BE2C (cell line): ENCODE measurements around the gene TAAR9.

Experiments used
- DNase-seq: peaks from one replicate; pipeline ENCODE4 v3.0.0-alpha.2; 2020
- H3K27me3 ChIP-seq: fragments of 250-450 bp; sonication (Bioruptor Pico); 2 replicates; pipeline ENCODE4 v1.5.1; 2020; ENCODE audit warnings: mild to moderate bottlenecking
- H3K36me3 ChIP-seq: fragments of 250-450 bp; sonication (Bioruptor Pico); 2 replicates; pipeline ENCODE4 v1.5.1; 2020; ENCODE audit warnings: mild to moderate bottlenecking
- H3K4me1 ChIP-seq: fragments of 250-450 bp; sonication (Bioruptor Pico); 2 replicates; pipeline ENCODE4 v1.5.1; 2020
- H3K4me3 ChIP-seq: 2 replicates; pipeline ENCODE4 v1.5.1; 2011; ENCODE audit warnings: low read depth, low read length
- H3K9me3 ChIP-seq: fragments of 250-450 bp; sonication (Bioruptor Pico); 2 replicates; pipeline ENCODE4 v1.5.1; 2020
- TF ChIP-seq, protein P1 (sequence below): IDR thresholded peaks from 2 replicates; pipeline ENCODE4 v1.5.1; 2012; ENCODE audit warnings: mild to moderate bottlenecking, low read depth, low read length

Gene TAAR9

DNA sequence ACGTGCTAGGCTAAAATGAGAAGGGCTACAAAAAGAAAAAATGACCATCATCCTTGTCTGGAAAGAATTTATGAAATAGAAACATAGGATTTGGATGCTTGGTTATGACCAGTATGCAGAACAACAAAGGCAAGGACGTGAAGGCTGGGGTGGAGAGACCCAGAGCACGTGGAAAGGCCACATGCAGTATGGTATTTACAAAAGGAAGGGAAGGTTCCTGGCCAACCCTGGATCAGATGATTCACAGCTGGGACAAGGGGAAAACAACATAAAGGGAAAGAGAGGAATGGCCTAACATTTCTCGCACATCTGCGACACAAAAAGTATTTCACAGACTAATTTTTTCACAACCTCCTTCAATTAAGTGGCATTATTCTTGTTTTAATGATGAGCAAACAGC lies 33.3 kb upstream of the TAAR9 start:
- Histone ChIP-seq H3K36me3 (no peaks in the 10 kb centered on the region), H3K4me1 (no peaks in the 10 kb centered on the region), H3K27me3 (no peaks in the 10 kb centered on the region), H3K9me3 (no peaks in the 10 kb centered on the region), H3K4me3 (no peak overlapping the region)
- DNase-seq: no peak
- TF ChIP-seq, protein P1, sequence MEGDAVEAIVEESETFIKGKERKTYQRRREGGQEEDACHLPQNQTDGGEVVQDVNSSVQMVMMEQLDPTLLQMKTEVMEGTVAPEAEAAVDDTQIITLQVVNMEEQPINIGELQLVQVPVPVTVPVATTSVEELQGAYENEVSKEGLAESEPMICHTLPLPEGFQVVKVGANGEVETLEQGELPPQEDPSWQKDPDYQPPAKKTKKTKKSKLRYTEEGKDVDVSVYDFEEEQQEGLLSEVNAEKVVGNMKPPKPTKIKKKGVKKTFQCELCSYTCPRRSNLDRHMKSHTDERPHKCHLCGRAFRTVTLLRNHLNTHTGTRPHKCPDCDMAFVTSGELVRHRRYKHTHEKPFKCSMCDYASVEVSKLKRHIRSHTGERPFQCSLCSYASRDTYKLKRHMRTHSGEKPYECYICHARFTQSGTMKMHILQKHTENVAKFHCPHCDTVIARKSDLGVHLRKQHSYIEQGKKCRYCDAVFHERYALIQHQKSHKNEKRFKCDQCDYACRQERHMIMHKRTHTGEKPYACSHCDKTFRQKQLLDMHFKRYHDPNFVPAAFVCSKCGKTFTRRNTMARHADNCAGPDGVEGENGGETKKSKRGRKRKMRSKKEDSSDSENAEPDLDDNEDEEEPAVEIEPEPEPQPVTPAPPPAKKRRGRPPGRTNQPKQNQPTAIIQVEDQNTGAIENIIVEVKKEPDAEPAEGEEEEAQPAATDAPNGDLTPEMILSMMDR: no peak

DNA sequence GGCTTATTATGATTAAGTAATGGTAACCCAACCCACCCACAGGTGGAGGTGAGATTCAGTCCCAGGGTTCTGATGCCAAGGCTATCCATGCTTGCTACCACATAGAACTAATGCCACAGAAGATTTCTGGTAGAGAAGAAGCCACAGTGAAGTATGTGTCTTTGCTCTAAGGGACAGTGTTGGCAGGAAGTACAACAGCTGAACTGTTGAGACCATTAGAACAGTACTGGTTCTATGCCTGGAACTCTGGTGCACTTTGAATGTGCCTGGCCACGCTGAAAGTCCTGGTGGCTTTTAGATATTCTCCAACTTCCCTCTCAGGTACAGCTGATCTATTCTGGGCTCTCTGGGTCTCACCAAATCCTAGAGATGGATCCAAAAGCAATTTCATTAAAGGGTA lies 32.9 kb upstream of the TAAR9 start:
- no peaks in the 10 kb centered on the region for H3K4me1 ChIP-seq
- no peaks in the 10 kb centered on the region for H3K27me3 ChIP-seq
- TF ChIP-seq, protein P1: no peak
- H3K9me3 ChIP-seq: no peaks in the 10 kb centered on the region
- no peaks in the 10 kb centered on the region for H3K36me3 ChIP-seq
- DNase-seq: no peak
- no peak overlapping the region for H3K4me3 ChIP-seq

DNA sequence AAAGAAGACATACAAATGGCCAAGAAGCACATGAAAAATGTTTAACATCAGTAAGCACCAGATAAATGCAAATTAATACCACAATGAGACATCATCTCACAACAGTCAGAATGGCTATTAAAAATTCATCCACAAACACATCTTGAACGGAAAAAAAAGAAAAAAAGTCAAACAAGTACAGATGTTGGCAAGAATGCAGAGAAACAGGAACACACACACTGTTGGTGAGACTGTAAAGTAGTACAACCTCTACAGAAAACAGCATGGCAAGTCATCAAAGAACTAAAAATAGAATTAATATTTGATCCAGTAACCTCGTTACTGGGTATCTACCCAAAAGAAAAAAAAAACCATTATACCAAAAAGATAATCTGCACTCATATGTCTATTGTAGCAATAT lies 31.6 kb upstream of the TAAR9 start:
- Histone ChIP-seq H3K4me3 (no peak overlapping the region), H3K4me1 (no peaks in the 10 kb centered on the region), H3K36me3 (no peaks in the 10 kb centered on the region), H3K27me3 (no peaks in the 10 kb centered on the region), H3K9me3 (no peaks in the 10 kb centered on the region)
- TF ChIP-seq, protein P1: no peak
- no peak for DNase-seq

DNA sequence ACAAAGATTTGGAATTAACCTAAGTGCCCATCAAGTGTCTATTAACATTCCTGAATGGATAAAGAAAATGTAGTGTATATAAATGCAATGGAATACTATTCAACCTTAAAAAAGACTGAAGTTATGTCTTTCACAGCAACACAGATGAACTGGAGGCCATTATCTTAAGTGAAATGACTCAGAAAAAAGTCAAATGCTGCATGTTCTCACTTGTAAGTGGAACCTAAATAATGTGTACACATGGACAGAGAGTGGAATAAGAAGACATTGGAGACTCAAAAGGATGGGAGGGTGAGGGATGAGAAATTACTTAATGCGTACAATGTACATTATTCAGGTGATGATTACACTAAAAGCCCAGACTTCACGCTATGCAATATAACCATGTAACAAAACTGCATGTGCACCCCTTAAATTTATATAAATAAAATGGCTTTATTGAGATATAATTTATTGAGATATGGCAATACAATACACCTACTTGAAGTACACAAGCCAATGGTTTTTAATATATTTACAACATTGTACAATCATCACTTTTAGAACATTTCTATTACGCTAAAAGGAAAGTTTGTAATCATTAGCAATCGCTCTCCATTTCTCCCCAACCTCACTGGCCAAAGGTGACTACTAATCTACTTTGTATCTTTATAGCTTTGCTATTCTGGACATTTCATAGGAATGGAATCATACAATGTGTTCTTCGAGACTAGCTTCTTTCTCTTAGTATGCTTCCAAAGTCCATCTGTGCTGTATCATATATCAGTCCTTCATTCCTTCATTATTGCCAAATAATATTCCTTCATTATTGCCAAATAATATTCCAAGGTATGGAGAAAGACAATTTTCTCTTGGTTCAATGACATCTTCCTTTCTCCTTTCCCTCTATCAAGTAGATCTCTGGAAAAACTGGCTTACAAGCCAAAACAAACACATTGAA lies 30.9 kb upstream of the TAAR9 start:
- no peak overlapping the region for H3K4me3 ChIP-seq
- TF ChIP-seq, protein P1: no peak
- no peaks in the 10 kb centered on the region for H3K4me1 ChIP-seq
- DNase-seq: no peak
- no peaks in the 10 kb centered on the region for H3K36me3 ChIP-seq
- no peaks in the 10 kb centered on the region for H3K27me3 ChIP-seq
- H3K9me3 ChIP-seq: no peaks in the 10 kb centered on the region

DNA sequence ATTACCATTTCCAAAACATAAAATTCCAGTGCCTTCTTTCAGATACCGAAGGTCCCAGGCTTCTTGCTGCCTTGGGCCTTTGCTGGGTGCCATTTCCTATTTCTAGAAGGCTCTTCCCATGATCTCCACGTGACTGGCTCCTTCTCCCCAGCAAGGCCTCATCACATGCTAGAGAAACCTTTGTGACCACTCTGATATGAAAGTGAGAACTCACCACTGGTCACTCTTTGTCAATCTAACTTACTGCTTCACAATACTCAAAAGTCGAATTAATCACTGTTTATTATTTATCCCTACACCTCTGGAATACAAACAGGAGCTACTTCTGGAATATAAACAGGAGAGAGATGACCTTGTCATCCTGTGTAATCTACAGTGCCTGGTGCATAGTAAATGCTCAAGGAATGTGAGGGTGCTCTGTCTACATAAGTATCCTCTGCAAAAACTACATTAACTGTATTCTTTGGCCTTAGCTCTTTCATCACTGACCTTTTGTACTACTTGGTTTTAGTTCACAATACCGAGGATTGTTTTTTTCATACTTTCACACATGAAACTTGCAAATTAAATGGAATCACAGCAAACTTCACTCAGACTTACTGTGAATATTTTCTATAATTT lies 26.8 kb upstream of the TAAR9 start:
- Histone ChIP-seq H3K27me3 (peaks cover 27% of the 10 kb centered on the region), H3K9me3 (no peaks in the 10 kb centered on the region), H3K4me3 (no peak overlapping the region), H3K36me3 (no peaks in the 10 kb centered on the region), H3K4me1 (no peaks in the 10 kb centered on the region)
- TF ChIP-seq, protein P1: no peak
- DNase-seq: no peak

DNA sequence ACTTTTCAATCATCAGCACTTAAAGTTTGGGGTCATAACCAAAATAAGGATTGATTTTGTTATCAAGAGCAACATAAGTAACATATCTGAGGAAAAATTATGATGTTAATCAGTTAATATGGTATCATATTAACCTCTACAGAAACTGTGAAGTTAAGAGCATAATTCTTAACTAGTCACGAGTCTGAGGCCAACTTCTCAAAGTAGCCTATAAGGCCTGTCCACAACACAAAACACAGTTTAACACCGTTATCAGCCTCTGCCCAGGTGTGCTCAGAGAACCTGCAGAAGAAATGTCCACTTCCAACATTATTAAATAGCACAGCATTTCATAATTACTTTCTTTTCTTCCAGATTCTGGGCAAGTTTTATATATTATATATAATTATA lies 26.3 kb upstream of the TAAR9 start:
- H3K4me1 ChIP-seq: no peaks in the 10 kb centered on the region
- H3K36me3 ChIP-seq: no peaks in the 10 kb centered on the region
- DNase-seq: no peak
- TF ChIP-seq, protein P1: no peak
- H3K27me3 ChIP-seq: peaks cover 31% of the 10 kb centered on the region
- H3K9me3 ChIP-seq: no peaks in the 10 kb centered on the region
- H3K4me3 ChIP-seq: no peak overlapping the region
